Parathyroid adenoma (tissue), 2 donors: ENCODE measurements around the gene MOGAT2.

Experiments
- H2AFZ ChIP-seq: fragments of 300-600 bp; sonication (generic); one replicate; pipeline ENCODE4 v1.7.0; 2017; ENCODE audit warnings: antibody characterized with exemption, mild to moderate bottlenecking
- H3K27ac ChIP-seq: fragments of 300-600 bp; sonication (generic); one replicate; pipeline ENCODE4 v1.7.0; 2017
- H3K27me3 ChIP-seq: fragments of 300-600 bp; sonication (generic); one replicate; pipeline ENCODE4 v1.7.0; 2017; ENCODE audit warnings: low read length; ENCODE audit not compliant: control insufficient read depth, insufficient read depth
- H3K36me3 ChIP-seq: fragments of 300-600 bp; sonication (generic); one replicate; pipeline ENCODE4 v1.7.0; 2017; ENCODE audit warnings: low read length; ENCODE audit not compliant: control insufficient read depth, insufficient read depth
- H3K4me1 ChIP-seq: fragments of 300-600 bp; sonication (generic); one replicate; pipeline ENCODE4 v1.7.0; 2017; ENCODE audit warnings: control low read depth
- H3K4me2 ChIP-seq: fragments of 300-600 bp; sonication (generic); one replicate; pipeline ENCODE4 v1.7.0; 2017; ENCODE audit warnings: low read length
- H3K4me3 ChIP-seq: fragments of 300-600 bp; sonication (generic); one replicate; pipeline ENCODE4 v1.7.0; 2017; ENCODE audit warnings: low read depth, low read length
- H3K79me2 ChIP-seq: fragments of 300-600 bp; sonication (generic); one replicate; pipeline ENCODE4 v1.7.0; 2017; ENCODE audit warnings: control low read depth
- H3K9ac ChIP-seq: fragments of 300-600 bp; sonication (generic); one replicate; pipeline ENCODE4 v1.7.0; 2017; ENCODE audit warnings: mild to moderate bottlenecking
- H3K9me3 ChIP-seq: fragments of 300-600 bp; sonication (generic); one replicate; pipeline ENCODE4 v1.7.0; 2017; ENCODE audit warnings: low read length; ENCODE audit not compliant: control insufficient read depth
- CTCF ChIP-seq: fragments of 300-600 bp; sonication (generic); IDR thresholded peaks from one replicate; pipeline ENCODE4 v1.7.0; 2017; ENCODE audit warnings: antibody characterized with exemption, mild to moderate bottlenecking
- donor health status: primary hyperparathyroidism.

Gene MOGAT2

GRCh38 chr11:75757651-75758050 lies 40.0 kb downstream of the MOGAT2 start:
- Histone ChIP-seq H3K27ac (no peak overlapping the region), H3K4me2 (no peak overlapping the region), H2AFZ (no peak overlapping the region), H3K79me2 (no peaks in the 10 kb centered on the region), H3K27me3 (no peaks in the 10 kb centered on the region), H3K9me3 (no peaks in the 10 kb centered on the region), H3K9ac (no peak overlapping the region), H3K4me1 (no peaks in the 10 kb centered on the region), H3K36me3 (no peaks in the 10 kb centered on the region), H3K4me3 (no peak overlapping the region)
- no peak for TF ChIP-seq CTCF

GRCh38 chr11:75759832-75760231 lies 42.2 kb downstream of the MOGAT2 start:
- no peak overlapping the region for H3K27ac ChIP-seq
- no peak overlapping the region for H3K4me2 ChIP-seq
- H3K4me3 ChIP-seq = no peak overlapping the region
- H3K36me3 ChIP-seq = no peaks in the 10 kb centered on the region
- no peaks in the 10 kb centered on the region for H3K79me2 ChIP-seq
- no peak for TF ChIP-seq CTCF
- H3K27me3 ChIP-seq = no peaks in the 10 kb centered on the region
- no peak overlapping the region for H2AFZ ChIP-seq
- H3K9ac ChIP-seq = no peak overlapping the region
- no peaks in the 10 kb centered on the region for H3K4me1 ChIP-seq
- H3K9me3 ChIP-seq = no peaks in the 10 kb centered on the region

- Histone ChIP-seq H3K9me3 (no peaks in the 10 kb centered on the region), H3K4me2 (no peak overlapping the region), H3K79me2 (no peaks in the 10 kb centered on the region), H3K27me3 (no peaks in the 10 kb centered on the region), H3K27ac (no peak overlapping the region), H3K4me1 (no peaks in the 10 kb centered on the region), H2AFZ (no peak overlapping the region), H3K36me3 (no peaks in the 10 kb centered on the region), H3K4me3 (no peak overlapping the region), H3K9ac (no peak overlapping the region)
- TF ChIP-seq CTCF = no peak
Measured at GRCh38 chr11:75760243-75760642, 42.6 kb downstream of the MOGAT2 start.

- no peaks in the 10 kb centered on the region for H3K27me3 ChIP-seq
- H3K36me3 ChIP-seq = no peaks in the 10 kb centered on the region
- H3K4me2 ChIP-seq = no peak overlapping the region
- no peak overlapping the region for H3K9ac ChIP-seq
- TF ChIP-seq CTCF = no peak
- H3K9me3 ChIP-seq = no peaks in the 10 kb centered on the region
- H3K79me2 ChIP-seq = no peaks in the 10 kb centered on the region
- no peak overlapping the region for H3K4me3 ChIP-seq
- no peak overlapping the region for H3K27ac ChIP-seq
- H2AFZ ChIP-seq = no peak overlapping the region
- H3K4me1 ChIP-seq = no peaks in the 10 kb centered on the region
Measured at GRCh38 chr11:75760710-75761493, 43.3 kb downstream of the MOGAT2 start.

- no peak overlapping the region for H3K4me2 ChIP-seq
- H3K36me3 ChIP-seq = no peaks in the 10 kb centered on the region
- TF ChIP-seq CTCF = no peak
- no peaks in the 10 kb centered on the region for H3K4me1 ChIP-seq
- no peak overlapping the region for H2AFZ ChIP-seq
- no peaks in the 10 kb centered on the region for H3K27me3 ChIP-seq
- no peak overlapping the region for H3K4me3 ChIP-seq
- H3K27ac ChIP-seq = no peak overlapping the region
- H3K9me3 ChIP-seq = no peaks in the 10 kb centered on the region
- H3K79me2 ChIP-seq = no peaks in the 10 kb centered on the region
- H3K9ac ChIP-seq = no peak overlapping the region
Measured at GRCh38 chr11:75762158-75762557, 44.5 kb downstream of the MOGAT2 start.
